ENCODE results near the gene TRIP13. TPM values are rescaled to one million over a fixed set of nuclear protein-coding genes. Genes with fewer than 3 reads are reported as not detected.

The TRIP13 gene
- total and polyA plus RNA-seq, 2 experiments from 2014 or later, result 42.5 to 44.8 TPM

DNA sequence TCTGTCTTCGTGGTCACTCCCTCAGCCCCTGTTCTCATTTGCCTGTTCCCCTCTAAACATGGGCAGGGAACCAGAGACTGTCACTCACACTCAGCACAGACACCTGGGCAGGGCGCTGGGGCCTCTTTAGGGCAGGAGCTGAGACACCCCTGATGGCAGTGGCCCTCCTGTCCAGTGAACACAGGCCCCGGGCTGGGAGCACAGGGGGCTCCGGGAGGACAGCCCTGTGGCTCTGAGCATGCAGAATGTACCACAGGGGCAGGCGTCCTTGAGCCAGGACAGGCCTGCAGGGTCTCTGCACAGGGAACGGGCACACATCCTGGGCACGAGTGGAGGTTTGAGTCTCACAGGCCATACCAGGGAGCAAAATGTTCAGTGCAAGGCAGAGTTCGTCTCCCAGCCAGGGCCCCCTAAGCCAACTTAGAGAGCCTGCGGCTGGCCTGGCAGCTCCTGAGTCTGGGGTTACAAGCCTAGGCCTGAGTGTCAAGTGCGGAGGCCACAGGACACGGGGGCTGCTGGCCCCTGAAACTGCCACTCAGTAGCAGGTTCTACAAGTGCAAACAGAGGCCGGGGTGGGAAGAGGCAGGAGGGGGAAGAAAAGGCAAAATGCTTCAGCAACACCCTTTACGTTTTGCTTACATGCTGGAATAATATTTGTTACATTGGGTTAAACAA lies 60.0 kb downstream of the TRIP13 start (continued):
- TF ChIP-seq, protein P1, sequence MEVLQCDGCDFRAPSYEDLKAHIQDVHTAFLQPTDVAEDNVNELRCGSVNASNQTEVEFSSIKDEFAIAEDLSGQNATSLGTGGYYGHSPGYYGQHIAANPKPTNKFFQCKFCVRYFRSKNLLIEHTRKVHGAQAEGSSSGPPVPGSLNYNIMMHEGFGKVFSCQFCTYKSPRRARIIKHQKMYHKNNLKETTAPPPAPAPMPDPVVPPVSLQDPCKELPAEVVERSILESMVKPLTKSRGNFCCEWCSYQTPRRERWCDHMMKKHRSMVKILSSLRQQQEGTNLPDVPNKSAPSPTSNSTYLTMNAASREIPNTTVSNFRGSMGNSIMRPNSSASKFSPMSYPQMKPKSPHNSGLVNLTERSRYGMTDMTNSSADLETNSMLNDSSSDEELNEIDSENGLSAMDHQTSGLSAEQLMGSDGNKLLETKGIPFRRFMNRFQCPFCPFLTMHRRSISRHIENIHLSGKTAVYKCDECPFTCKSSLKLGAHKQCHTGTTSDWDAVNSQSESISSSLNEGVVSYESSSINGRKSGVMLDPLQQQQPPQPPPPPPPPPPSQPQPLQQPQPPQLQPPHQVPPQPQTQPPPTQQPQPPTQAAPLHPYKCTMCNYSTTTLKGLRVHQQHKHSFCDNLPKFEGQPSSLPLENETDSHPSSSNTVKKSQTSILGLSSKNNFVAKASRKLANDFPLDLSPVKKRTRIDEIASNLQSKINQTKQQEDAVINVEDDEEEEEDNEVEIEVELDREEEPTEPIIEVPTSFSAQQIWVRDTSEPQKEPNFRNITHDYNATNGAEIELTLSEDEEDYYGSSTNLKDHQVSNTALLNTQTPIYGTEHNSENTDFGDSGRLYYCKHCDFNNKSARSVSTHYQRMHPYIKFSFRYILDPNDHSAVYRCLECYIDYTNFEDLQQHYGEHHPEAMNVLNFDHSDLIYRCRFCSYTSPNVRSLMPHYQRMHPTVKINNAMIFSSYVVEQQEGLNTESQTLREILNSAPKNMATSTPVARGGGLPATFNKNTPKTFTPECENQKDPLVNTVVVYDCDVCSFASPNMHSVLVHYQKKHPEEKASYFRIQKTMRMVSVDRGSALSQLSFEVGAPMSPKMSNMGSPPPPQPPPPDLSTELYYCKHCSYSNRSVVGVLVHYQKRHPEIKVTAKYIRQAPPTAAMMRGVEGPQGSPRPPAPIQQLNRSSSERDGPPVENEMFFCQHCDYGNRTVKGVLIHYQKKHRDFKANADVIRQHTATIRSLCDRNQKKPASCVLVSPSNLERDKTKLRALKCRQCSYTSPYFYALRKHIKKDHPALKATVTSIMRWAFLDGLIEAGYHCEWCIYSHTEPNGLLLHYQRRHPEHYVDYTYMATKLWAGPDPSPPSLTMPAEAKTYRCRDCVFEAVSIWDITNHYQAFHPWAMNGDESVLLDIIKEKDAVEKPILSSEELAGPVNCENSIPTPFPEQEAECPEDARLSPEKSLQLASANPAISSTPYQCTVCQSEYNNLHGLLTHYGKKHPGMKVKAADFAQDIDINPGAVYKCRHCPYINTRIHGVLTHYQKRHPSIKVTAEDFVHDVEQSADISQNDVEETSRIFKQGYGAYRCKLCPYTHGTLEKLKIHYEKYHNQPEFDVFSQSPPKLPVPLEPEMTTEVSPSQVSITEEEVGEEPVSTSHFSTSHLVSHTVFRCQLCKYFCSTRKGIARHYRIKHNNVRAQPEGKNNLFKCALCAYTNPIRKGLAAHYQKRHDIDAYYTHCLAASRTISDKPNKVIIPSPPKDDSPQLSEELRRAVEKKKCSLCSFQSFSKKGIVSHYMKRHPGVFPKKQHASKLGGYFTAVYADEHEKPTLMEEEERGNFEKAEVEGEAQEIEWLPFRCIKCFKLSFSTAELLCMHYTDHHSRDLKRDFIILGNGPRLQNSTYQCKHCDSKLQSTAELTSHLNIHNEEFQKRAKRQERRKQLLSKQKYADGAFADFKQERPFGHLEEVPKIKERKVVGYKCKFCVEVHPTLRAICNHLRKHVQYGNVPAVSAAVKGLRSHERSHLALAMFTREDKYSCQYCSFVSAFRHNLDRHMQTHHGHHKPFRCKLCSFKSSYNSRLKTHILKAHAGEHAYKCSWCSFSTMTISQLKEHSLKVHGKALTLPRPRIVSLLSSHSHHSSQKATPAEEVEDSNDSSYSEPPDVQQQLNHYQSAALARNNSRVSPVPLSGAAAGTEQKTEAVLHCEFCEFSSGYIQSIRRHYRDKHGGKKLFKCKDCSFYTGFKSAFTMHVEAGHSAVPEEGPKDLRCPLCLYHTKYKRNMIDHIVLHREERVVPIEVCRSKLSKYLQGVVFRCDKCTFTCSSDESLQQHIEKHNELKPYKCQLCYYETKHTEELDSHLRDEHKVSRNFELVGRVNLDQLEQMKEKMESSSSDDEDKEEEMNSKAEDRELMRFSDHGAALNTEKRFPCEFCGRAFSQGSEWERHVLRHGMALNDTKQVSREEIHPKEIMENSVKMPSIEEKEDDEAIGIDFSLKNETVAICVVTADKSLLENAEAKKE (CRISPR knock-in tag; IDR thresholded peaks at IDR 0.05), result no peak
- no peak for TF ChIP-seq EZH2phosphoT487 (IDR thresholded peaks at IDR 0.05; ENCODE audit: unreplicated experiment)

- Histone ChIP-seq H3K27me3 (ENCODE audit: insufficient read depth) (no peaks in the 10 kb centered on the region), H3K27ac (ENCODE audit: low read depth) (no peak overlapping the region), H3K79me2 (replicated peaks; ENCODE audit: insufficient read depth) (no peaks in the 10 kb centered on the region), H3K9me2 (ENCODE audit: insufficient read depth) (no peaks in the 10 kb centered on the region), H2AFZ (no peak overlapping the region), H3F3A (replicated peaks; ENCODE audit: low read depth) (no peaks in the 10 kb centered on the region), H4K20me1 (replicated peaks; ENCODE audit: insufficient read depth) (no peaks in the 10 kb centered on the region), H3K4me1 (ENCODE audit: insufficient read depth) (no peaks in the 10 kb centered on the region; the same call in 1 of the 2 replicates), H3K4me2 (no peak overlapping the region), H3K36me3 (ENCODE audit: insufficient read depth) (no peaks in the 10 kb centered on the region), H3K4me3 (no peak overlapping the region)
- no peak overlapping the region for H3K27ac Mint-ChIP-seq
- ATAC-seq (no peak), DNase-seq (ENCODE audit: low spot score) (no peak)
- H3K4me1 Mint-ChIP-seq, result 0 out of 3 replicates have a peak, but pooled peaks cover 3% of the 10 kb centered on the region
- H3K9me3 Mint-ChIP-seq, result no peaks in the 10 kb centered on the region
- no peak overlapping the region for H3K4me3 Mint-ChIP-seq
- H3K36me3 Mint-ChIP-seq (ENCODE audit: low read depth), result no peaks in the 10 kb centered on the region
- peaks cover 4% of the 10 kb centered on the region for H3K27me3 Mint-ChIP-seq (ENCODE audit: insufficient read depth, low read depth, poor library complexity)
- TF ChIP-seq, protein P2, sequence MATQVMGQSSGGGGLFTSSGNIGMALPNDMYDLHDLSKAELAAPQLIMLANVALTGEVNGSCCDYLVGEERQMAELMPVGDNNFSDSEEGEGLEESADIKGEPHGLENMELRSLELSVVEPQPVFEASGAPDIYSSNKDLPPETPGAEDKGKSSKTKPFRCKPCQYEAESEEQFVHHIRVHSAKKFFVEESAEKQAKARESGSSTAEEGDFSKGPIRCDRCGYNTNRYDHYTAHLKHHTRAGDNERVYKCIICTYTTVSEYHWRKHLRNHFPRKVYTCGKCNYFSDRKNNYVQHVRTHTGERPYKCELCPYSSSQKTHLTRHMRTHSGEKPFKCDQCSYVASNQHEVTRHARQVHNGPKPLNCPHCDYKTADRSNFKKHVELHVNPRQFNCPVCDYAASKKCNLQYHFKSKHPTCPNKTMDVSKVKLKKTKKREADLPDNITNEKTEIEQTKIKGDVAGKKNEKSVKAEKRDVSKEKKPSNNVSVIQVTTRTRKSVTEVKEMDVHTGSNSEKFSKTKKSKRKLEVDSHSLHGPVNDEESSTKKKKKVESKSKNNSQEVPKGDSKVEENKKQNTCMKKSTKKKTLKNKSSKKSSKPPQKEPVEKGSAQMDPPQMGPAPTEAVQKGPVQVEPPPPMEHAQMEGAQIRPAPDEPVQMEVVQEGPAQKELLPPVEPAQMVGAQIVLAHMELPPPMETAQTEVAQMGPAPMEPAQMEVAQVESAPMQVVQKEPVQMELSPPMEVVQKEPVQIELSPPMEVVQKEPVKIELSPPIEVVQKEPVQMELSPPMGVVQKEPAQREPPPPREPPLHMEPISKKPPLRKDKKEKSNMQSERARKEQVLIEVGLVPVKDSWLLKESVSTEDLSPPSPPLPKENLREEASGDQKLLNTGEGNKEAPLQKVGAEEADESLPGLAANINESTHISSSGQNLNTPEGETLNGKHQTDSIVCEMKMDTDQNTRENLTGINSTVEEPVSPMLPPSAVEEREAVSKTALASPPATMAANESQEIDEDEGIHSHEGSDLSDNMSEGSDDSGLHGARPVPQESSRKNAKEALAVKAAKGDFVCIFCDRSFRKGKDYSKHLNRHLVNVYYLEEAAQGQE (IDR thresholded peaks at IDR 0.05; ENCODE audit: unreplicated experiment), result no peak
- TF ChIP-seq CTCF (conservative IDR thresholded peaks at IDR 0.05; ENCODE audit: low read depth in 2 of 2), result no peak
- no peak for TF ChIP-seq STAT1 (IDR thresholded peaks at IDR 0.05; ENCODE audit: unreplicated experiment)
- no peak for TF ChIP-seq EZH2phosphoT487 (IDR thresholded peaks at IDR 0.05; ENCODE audit: unreplicated experiment)
- no peak for TF ChIP-seq JUNB (IDR thresholded peaks at IDR 0.05; ENCODE audit: unreplicated experiment)
- no peak for TF ChIP-seq NANOG (IDR thresholded peaks at IDR 0.05; ENCODE audit: borderline replicate concordance)
- no peak for TF ChIP-seq ZNF331 (CRISPR knock-in tag; IDR thresholded peaks at IDR 0.05; ENCODE audit: low read depth)
- no peak for TF ChIP-seq CREB1 (CRISPR knock-in tag; IDR thresholded peaks at IDR 0.05; ENCODE audit: low read depth)
- TF ChIP-seq EZH2 (IDR thresholded peaks at IDR 0.05; ENCODE audit: low read depth, unreplicated experiment), result no peak
These were observed 61.1 kb downstream of the TRIP13 start for GRCh38 chr5:953535-954449.
